Lower lobe of right lung (tissue), 2 donors: ENCODE measurements around the gene PML. TPM values are rescaled to one million over a fixed set of nuclear protein-coding genes. Genes with fewer than 3 reads are reported as not detected.

ENCODE experiments used
- ATAC-seq, 2 donors: fragments of 200-7000 bp; cut with Tn5 transposase; one replicate each; pipeline ENCODE4 v1.9.1; 2020 to 2022; ENCODE audit warnings: mild to moderate bottlenecking in 2 of 2, moderate library complexity in 2 of 2
- DNase-seq: peaks from one replicate; pipeline ENCODE4 v3.0.0-alpha.2; 2020
- H3K27ac ChIP-seq: fragments of 200-600 bp; one replicate; pipeline ENCODE4 v1.8.0; 2022
- H3K27me3 ChIP-seq: fragments of 200-600 bp; one replicate; pipeline ENCODE4 v1.8.0; 2022; ENCODE audit warnings: low read depth
- H3K36me3 ChIP-seq: fragments of 200-600 bp; one replicate; pipeline ENCODE4 v1.8.0; 2022; ENCODE audit warnings: mild to moderate bottlenecking
- H3K4me1 ChIP-seq: fragments of 200-600 bp; one replicate; pipeline ENCODE4 v1.8.0; 2022
- H3K4me3 ChIP-seq: fragments of 200-600 bp; one replicate; pipeline ENCODE4 v1.8.0; 2022; ENCODE audit warnings: mild to moderate bottlenecking
- H3K9me3 ChIP-seq: fragments of 200-600 bp; one replicate; pipeline ENCODE4 v1.8.0; 2022
- CTCF ChIP-seq: fragments of 200-600 bp; IDR thresholded peaks from one replicate; pipeline ENCODE4 v1.8.0; 2022; ENCODE audit warnings: antibody characterized with exemption, mild to moderate bottlenecking
- intact Hi-C: fragments of 100-400 bp; cut with DNase I; formaldehyde crosslinking; loops from one replicate; pipeline ENCODE4 v1.11.0; 2022
- total RNA-seq: library from RNA; stranded (reverse); fragmentation: NEBNext Ultra II Directional; extraction: Animal tissue kit (Norgen Biotek cat#: 25700); gene quantifications from one replicate; pipeline ENCODE4 v1.2.1, GENCODE V29; 2021
- donor health status: DM: no; HTN: yes; CAD: no; lungs with severe emphysema.

PML gene
- total RNA-seq, 1 donor from 2014 or later: 79.4 TPM

- peaks cover 84% of the 10 kb centered on the region for H3K36me3 ChIP-seq
- ATAC-seq: no peak
- no peak for DNase-seq
Observed at GRCh38 chr15:74024687-74025086, 30.2 kb downstream of the PML start.

GRCh38 chr15:74025436-74025835 lies 30.9 kb downstream of the PML start:
- DNase-seq (no peak), ATAC-seq (peak in 1 of 2 donors; percentile 11)
- H3K27ac ChIP-seq: no peak overlapping the region
- H3K27me3 ChIP-seq: no peaks in the 10 kb centered on the region
- intact Hi-C loops: no loop called here
- H3K4me1 ChIP-seq: peaks cover 28% of the 10 kb centered on the region
- no peak overlapping the region for H3K4me3 ChIP-seq
- TF ChIP-seq CTCF: no peak
- H3K36me3 ChIP-seq: peaks cover 90% of the 10 kb centered on the region
- H3K9me3 ChIP-seq: no peaks in the 10 kb centered on the region

More at GRCh38 chr15:74024687-74025086, 30.2 kb downstream of the PML start:
- H3K4me3 ChIP-seq: no peak overlapping the region
- intact Hi-C loops: no loop called here
- peaks cover 28% of the 10 kb centered on the region for H3K4me1 ChIP-seq
- H3K27ac ChIP-seq: no peak overlapping the region
- H3K9me3 ChIP-seq: no peaks in the 10 kb centered on the region
- TF ChIP-seq CTCF: no peak
- H3K27me3 ChIP-seq: no peaks in the 10 kb centered on the region

GRCh38 chr15:74027688-74028087 lies 33.2 kb downstream of the PML start:
- Histone ChIP-seq H3K27ac (peak overlapping the region; percentile 11), H3K4me3 (no peak overlapping the region), H3K27me3 (no peaks in the 10 kb centered on the region), H3K36me3 (peaks cover 95% of the 10 kb centered on the region), H3K9me3 (no peaks in the 10 kb centered on the region), H3K4me1 (peaks cover 34% of the 10 kb centered on the region)
- no peak for ATAC-seq
- intact Hi-C loops: no loop called here
- no peak for DNase-seq
- TF ChIP-seq CTCF: no peak

GRCh38 chr15:74028646-74029045 lies 34.1 kb downstream of the PML start:
- DNase-seq: no peak
- Histone ChIP-seq H3K9me3 (no peaks in the 10 kb centered on the region), H3K4me1 (peaks cover 35% of the 10 kb centered on the region), H3K4me3 (no peak overlapping the region), H3K27ac (no peak overlapping the region), H3K36me3 (peaks cover 95% of the 10 kb centered on the region), H3K27me3 (no peaks in the 10 kb centered on the region)
- intact Hi-C loops: no loop called here
- no peak for ATAC-seq
- TF ChIP-seq CTCF: no peak

- no peak for DNase-seq
Observed at GRCh38 chr15:74032046-74032445, 37.5 kb downstream of the PML start.

More at GRCh38 chr15:74032046-74032445, 37.5 kb downstream of the PML start:
- Histone ChIP-seq H3K27me3 (no peaks in the 10 kb centered on the region), H3K4me3 (no peak overlapping the region), H3K4me1 (peaks cover 26% of the 10 kb centered on the region), H3K27ac (no peak overlapping the region), H3K9me3 (no peaks in the 10 kb centered on the region), H3K36me3 (peaks cover 95% of the 10 kb centered on the region)
- intact Hi-C loops: no loop called here
- ATAC-seq: no peak
- TF ChIP-seq CTCF: no peak
